Measurements from ENCODE around the gene IFNL1.
"Not testable (repeated sequence)": the region's sequence is repeated elsewhere in the genome, so short reads cannot be mapped to it uniquely, and the experiment has no call there.

Gene IFNL1

DNA sequence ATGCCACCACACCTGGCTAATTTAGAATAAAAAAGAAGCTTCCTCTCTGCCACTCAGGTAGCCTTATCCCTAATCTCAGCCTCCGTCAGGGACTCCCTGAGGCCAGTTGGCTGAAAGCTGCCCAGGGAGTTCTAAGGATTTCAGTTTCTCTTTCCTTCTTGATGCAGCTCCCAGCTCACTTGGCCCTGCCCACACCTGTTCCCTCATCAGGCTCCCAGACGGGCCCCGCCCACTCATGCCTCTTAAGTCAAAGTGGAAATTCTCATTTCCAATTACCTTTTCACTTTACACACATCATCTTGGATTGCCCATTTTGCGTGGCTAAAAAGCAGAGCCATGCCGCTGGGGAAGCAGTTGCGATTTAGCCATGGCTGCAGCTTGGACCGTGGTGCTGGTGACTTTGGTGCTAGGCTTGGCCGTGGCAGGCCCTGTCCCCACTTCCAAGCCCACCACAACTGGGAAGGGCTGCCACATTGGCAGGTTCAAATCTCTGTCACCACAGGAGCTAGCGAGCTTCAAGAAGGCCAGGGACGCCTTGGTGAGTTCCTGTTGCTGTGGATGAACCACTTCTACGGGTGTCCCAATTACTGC is at the start of gene IFNL1:
IFNL1 (plus strand) TSS at position 353 of the 591 bp plus-strand sequence; CDS start at position 368, 15 bp downstream.
- DNase-seq, result no peak

DNA sequence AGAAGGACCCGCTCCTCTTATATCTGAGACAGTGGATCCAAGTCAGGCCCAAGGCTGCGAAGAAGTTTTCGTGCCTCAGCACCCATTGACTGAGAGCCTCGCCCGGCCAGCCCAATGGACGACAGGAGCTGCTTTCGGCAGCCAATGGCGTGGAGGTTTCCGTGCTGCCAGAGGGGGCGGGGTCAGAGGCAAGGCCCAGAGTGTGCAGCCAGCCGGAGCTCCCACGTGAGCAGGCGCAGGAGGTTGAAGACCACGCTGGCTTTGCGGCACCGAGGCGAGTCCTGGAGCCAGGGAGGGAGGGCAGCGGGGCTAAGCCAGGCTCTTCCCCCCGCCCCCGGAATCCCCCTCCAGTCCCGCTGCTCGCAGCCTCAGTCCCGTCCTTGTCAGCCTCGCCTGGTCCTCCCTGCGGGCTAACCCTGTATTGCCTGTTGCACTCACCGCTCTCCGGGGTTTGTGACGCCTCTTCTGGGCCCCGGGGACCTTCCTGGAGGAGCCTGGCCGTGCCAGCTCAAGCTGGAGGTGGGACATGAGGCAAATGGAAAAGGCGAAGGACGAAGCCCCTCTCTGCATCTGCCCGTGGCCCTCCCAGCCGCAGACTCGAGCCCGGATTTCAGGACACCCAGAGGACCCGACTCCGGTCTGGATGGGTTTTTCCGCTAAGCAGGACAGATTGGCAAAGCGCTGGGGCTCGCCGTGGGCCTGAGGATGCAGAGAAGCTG is 49.1 kb upstream of the IFNL1 start:
- peak; percentile 63 for DNase-seq

DNA sequence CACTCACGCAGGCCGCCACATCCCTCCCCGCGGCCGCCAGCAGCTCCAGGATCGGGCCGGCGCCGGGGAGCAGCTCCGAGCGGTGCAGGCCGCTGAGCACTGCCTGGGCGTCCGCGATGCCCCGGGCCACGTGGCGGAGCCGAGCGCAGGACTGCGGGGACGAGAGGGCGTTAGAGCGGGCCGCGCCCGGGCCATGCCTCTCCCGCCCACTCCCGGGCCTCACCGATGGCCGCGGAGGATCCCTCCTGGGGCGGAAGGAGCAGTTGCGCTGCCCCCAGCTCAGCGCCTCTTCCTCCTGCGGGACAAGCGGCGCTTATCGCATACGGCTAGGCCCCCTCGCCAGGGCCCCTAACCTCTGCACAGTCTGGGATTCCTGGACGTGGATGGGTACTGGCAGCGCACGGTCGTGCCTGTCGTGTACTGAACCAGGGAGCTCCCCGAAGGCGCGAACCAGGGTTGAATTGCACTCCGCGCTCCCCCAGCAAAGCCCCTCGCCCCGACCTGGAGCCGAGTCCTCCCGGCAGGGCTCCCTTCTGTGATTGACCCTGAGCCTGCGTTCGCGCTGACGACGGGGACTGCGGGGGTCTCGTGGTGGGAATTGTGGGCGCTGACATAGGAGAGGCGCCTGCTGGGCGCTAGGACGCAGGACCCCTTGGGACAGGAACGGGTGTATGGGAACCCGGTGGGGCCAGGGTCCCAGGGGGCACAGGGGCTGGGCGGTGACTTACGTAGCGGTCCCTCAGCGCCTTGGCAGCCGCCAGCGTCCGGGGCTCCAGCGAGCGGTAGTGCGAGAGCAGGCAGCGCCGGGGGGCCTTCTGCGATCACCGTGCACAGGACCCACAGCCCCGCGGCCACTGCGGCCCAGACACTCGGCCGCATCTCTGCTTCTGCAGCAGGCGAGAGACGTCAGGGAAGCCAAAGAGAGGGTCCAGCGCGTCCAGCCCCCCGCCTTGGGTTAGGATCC is 48.2 kb upstream of the IFNL1 start:
- no peak for DNase-seq

DNA sequence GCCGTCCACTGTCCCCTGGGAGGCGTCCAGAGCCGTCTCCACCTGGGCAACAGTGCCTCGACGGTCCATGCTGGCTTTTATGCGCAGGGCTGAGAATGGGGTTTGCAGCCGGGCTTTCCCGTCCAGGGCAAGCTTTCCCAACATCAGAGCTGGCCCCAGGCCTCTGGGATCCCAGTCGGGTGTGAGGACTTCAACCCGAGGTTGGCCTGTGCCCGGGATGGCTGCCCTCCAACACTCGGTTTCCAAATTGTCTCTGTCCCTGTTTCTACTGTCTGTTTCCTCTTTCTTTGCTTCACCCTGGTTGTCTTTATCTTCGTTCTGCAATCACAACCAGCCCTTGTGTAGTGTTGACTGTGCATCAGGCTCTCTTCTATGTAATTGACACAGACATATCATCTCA is 47.4 kb upstream of the IFNL1 start, which contains the start of gene IFNL4:
IFNL4 (minus strand) TSS at position 51 of the 400 bp plus-strand sequence.
- no peak for DNase-seq

DNA sequence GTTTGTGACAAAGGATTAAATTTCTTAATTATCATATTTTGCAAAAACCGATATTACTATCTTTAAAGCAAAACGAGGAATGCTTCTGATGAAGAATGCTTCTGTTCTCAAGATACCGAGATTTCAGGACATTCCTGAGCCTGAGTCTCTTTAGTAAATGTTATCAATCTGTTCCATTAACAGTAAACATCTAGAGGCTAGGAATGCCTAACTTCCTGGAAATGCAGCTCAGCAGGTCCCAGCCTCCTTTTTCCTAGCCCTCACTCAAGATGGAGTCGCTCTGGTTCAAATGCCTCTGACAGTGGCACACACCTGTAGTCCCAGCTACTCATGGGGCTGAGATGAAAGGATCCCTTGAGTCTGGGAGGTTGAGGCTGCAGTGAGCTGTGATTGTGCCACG is 45.1 kb upstream of the IFNL1 start:
- no peak for DNase-seq

DNA sequence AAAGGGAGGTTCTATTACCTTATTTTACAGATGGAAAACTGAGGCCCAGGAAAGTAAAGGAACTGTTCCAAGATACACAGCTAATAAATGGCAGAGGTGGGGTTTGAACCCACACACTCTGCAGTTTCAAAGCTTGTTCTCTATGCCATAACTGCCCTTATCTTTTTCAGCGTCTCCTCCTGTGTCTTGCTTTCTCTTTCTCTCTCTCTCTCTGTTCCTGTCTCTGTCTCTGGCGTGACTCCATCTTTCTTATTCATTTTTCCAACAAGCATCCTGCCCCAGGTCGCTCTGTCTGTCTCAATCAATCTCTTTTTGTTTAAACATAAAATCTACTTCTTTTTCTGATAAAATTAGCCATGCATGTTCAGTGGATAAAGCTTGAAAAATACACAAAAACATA is 44.4 kb upstream of the IFNL1 start:
- DNase-seq, result no peak

DNA sequence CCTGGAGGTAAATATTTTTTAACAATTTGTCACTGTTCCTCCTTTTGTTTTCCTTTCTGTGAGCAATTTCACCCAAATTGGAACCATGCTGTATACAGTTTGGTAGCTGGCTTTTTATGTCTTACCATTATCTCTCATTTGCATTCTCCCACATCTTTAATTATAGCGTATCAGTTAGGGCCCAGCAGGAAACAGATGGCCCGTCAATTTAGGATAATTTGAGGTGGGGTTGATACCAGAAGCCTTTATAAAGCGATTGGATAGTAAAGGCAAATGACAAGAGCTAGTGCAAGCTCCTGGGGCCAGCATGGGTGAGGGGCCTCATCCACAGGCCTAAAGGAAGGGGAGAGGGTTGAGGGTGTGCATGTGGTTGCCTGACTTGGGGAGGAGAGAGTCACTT is 43.7 kb upstream of the IFNL1 start:
- DNase-seq, result no peak

DNA sequence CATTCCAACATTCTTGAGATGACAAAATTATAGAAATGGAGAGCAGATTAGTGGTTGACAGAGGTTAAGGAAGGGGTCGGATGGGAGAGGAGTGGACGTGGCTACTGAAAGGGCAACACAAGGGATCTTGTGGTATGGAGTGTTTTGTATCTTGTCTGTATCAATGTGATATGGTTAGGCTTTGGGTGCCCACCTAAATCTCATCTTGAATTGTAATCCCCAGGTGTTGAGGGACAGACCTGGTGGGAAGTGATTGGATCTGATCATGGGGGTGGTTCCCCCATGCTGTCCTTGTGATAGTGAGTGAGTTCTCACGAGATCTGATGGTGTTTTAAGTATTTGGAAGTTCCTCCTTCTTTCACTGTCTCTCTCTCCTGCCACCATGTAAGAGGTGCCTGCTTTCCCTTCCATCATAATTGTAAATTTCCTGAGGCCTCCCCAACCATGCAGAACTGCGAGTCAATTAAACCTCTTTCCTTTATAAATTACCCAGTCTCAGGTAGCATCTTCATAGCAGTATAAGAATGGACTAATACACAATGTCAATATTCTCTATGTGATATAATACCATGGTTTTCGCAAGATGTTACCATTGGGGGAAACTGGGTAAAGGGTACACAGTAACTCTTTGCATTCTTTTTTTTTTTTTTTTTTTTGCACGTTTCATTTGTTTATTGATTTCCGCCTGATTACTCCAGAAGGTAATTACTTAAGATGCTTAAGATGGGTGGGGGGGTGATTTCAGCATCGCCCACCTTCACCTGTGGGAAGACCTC is 42.6 kb upstream of the IFNL1 start:
- no peak for DNase-seq

DNA sequence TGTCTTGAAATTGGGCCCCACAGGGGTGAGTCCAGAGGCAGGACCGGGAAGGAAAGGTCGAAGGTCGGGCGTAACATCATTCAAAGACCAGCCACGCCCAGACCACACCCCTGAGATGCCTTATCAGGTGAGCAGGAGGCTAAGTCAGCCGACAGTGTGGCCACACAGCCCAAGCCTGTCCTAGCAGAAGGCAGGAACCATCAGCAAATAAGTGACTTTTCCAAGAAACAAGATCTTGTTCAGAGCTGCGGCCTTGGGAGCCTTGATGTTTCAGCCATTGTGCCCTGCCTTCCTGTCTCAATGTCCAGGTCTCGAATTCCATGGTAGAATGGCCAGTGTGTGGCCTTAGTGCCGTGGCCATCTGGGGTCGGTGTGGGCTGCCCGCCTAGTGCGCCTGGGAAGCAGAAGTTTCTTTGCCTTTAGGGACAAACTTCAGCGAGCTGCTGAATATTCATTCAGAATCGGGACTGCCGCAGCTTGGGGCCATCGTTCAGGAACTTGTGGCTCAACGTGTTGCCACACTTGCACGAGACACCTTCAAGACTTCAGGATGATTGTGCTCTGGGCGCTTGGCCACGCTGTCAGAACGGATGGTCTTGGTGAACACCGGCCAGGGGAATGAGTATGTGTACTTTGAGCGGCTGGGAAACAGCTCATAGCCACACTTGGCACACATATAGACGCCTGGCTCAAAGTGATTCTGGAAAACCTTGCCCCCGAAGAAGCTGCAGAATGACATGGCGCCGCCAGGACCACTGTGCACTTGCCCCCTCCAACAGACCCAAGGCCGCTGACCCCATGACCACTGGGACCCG is 41.5 kb upstream of the IFNL1 start:
- DNase-seq, result no peak

DNA sequence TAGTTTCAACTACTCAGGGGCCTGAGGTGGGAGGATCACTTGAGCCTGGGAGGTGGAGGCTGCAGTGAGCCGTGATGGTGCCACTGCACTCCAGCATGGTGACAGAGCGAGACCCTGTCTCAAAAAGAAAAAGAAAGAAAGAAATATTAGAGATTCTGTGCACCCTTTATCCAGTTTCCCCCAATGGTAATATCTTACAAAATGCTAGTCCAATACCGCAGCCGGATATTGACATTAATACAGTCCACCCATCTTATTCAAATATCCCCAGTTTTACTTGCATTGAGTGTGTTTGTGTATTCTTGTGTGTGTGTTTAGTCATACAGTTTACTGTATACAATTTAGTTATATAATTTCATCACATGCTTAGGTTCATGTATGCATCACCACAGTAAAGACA is 39.0 kb upstream of the IFNL1 start:
- no peak for DNase-seq

DNA sequence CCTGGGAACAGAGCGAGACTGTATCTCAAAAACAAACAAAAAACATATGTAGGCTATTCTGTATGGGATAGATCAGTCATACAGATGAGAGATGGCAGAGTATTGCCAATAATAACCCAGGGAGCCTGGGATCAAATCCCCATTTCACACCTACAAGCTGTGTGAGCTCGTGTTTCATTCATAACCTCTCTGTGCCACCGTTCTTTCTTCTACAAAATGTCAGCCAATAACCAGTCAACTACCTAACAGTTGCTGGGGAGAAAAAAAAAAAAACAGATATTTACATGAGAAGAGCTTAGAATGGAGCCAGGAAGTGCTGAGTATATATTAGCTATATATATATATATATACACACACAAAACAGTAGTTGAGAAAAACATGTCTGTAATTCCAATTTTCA is 34.5 kb upstream of the IFNL1 start:
- no peak for DNase-seq

DNA sequence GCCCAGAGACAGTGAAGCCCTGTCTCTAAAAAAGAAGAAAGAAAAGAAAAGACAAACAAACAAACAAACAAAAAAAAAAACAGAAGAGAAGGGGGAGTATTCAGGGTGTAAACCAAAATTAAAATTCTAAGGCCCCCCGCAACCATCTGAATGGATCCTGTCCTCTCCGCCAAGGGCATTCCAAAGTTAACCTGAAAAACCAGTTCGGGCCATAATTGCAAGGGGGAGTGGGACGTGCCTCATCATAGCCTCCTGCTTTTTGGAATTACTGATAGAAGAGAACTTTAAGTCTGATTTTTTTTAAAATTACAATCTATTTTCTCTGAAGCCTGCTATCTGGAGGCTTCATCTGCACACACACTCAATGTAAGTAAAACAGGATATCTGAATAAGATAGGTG is 33.7 kb upstream of the IFNL1 start:
- no peak for DNase-seq

DNA sequence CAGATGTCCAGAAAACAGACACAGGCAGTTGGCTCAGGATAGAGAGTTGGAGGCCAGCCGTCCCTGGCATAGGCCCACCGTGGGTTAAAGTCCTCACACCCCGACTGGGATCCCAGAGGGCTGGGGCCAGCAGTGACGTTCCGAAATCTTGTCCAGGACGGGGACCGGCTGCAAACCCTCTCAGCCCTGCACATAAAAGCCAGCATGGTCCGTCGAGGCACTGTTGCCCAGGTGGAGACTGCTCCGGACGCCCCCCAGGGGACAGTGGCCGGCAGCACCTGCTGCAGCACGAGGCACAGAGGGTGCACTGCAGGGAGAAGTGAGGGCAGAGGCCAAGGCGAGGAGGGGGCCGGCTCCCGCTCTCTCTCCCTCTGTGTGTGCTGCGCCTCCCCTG is 32.3 kb upstream of the IFNL1 start:
- no peak for DNase-seq

DNA sequence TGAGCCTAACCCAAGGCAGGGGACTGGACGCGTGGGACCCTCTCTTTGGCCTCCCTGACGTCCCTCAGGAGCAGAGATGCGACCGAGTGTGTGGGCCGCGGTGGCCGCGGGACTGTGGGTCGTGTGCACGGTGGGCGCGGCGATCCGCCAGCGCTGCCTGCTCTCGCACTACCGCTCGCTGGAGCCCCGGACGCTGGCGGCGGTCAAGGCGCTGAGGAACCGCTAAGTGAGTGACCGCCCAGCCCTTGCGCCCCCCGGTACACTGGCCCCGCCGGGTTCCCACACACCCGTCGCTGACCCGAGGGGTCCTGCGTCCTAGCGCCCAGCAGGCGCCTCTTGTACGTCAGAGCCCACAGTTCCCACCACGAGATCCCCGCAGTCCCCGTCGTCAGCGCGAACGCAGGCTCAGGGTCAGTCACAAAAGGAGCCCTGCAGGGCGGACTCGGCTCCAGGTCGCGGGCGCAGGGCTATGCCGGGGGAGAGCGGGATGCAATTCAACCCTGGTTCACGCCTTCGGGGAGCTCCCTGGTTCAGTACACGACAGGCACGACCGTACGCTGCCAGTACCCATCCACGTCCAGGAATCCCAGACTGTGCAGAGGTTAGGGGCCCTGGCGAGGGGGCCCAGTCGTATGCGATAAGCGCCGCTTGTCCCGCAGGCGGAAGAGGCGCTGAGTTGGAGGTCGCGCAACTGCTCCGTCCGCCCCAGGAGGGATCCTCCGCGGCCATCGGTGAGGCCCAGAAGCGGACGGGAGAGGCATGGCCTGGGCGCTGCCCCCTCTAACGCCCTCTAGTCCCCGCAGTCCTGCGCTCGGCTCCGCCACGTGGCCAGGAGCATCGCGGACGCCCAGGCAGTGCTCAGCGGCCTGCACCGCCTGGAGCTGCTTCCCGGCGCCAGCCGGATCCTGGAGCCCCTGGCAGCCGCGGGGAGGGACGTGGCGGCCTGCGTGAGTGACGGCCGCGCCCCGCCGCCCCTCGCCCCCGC is 31.6 kb upstream of the IFNL1 start:
- DNase-seq, result peak; percentile 29

DNA sequence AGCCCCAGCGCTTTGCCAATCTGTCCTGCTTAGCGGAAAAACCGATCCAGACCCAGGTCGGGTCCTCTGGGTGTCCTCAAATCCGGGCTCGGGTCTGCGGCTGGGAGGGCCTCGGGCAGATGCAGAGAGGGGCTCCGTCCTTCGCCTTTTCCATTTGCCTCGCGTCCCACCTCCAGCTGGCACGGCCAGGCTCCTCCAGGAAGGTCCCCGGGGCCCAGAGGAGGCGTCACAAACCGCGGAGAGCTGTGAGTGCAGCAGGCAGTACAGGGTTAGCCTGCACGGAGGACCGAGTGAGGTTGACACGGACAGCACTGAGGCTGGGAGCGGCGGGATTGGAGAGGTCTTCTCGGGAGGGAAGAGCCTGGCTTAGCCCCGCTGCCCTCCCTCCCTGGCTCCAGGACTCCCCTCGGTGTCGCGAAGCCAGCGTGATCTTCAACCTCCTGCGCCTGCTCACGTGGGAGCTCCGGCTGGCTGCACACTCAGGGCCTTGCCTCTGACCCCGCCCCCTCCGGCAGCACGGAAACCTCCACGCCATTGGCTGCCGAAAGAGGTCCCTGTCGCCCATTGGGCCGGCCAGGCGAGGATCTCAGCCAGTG is 30.8 kb upstream of the IFNL1 start:
- DNase-seq, result no peak

DNA sequence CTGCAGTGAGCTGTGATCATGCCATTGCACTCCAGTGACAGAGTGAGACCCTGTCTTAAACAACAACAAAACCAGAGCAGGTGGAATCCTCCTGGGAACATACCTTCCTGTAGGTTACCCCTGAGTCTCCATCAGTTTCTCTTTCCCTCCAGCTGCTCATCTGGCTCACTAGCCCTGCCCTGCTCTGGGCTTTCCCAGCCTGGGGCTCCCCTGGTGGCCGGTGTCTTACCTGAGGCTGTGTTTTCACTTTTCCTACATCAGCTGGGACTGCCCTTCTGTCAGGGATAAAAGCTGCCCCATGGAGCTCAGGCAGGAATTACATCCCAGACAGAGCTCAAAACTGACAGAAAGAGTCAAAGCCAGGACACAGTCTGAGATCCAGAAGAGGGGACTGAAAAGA is 28.1 kb upstream of the IFNL1 start, which contains the start of gene IFNL2:
IFNL2 (plus strand) TSS at position 312 of the 400 bp plus-strand sequence. CDS start 173 bp downstream, outside the sequence.
- DNase-seq, result not testable (repeated sequence)

DNA sequence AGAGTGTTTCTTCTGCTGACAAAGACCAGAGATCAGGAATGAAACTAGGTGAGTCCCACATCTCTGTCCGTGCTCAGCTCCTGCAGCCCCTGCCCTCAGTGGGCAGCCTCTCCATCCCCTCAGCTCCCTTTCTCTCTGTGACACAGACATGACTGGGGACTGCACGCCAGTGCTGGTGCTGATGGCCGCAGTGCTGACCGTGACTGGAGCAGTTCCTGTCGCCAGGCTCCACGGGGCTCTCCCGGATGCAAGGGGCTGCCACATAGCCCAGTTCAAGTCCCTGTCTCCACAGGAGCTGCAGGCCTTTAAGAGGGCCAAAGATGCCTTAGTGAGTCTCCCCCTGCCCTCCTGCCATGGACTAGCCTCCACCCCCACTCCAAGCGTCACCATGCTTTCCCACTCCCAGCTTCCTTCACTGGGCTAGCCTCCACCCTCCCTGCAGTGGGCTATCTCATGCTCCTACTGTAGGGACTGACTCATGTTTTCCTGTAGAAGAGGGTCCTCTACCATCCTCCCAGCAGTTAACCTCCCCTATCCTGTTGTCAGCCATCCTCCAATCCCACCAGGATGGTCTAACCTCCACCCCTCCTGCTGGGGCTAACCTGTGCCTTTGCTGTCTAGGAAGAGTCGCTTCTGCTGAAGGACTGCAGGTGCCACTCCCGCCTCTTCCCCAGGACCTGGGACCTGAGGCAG is 27.5 kb upstream of the IFNL1 start:
- not testable (repeated sequence) for DNase-seq

DNA sequence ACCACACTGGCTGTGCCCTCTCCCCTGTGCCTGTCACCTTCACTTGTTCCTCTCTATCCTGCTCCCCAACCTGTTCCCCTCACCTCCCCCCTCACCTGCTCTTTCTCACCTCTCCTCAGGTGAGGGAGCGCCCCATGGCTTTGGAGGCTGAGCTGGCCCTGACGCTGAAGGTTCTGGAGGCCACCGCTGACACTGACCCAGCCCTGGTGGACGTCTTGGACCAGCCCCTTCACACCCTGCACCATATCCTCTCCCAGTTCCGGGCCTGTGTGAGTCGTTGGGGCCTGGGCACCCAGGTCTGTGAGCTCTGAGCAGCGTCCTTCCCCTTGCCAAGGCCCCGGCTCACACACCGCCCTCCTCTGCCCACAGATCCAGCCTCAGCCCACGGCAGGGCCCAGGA is 26.8 kb upstream of the IFNL1 start:
- not testable (repeated sequence) for DNase-seq
